Activated naive CD8-positive, alpha-beta T cell treated with anti-CD3 and anti-CD28 coated beads, Interleukin-2, amount 50 U/mL, for 16 hours (primary cell): ENCODE results near the gene ATXN1.
"Not testable (repeated sequence)": the region's sequence is repeated elsewhere in the genome, so short reads cannot be mapped to it uniquely, and the experiment has no call there.

ENCODE experiments used
- DNase-seq: peaks from one replicate; pipeline ENCODE4 v3.0.0-alpha.2; 2020; ENCODE audit warnings: low read depth, low spot score

The ATXN1 gene

GRCh38 chr6:16473908-16474771 lies 287.1 kb downstream of the ATXN1 start:
- no peak for DNase-seq

DNA sequence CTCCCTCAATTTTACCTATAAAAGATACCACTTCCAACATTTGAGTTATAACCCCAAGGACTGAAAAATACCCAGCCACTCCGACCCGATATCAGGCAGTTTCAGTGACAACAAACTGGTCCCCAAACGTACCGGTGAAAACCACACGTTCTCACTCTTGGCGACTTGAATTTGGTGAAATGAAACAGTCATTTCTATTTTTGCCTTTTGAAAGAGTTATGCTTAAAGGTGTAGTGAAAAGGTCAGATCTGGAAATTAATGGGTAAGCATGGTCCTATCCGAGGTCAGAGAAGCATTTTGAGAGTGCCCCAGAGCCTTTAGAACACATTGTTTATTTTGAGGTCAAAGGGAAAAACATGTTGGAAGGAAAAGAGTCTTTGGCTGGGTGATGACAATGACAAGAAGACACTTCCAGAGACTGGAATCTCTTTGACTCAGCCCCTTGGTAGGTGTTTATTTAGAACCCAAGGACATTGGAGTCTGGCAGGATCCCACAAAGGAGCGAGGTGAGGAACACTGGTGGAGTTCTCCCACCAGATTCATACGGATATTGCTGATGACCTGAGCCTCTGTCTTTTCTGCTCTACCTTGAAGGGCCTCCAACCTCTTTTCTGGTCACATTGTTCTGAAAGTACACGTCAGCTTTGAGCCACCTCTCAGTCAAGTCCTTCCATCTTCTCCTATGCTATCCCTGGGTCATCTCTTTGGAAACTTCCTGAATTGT lies 287.9 kb downstream of the ATXN1 start:
- DNase-seq, result no peak

DNA sequence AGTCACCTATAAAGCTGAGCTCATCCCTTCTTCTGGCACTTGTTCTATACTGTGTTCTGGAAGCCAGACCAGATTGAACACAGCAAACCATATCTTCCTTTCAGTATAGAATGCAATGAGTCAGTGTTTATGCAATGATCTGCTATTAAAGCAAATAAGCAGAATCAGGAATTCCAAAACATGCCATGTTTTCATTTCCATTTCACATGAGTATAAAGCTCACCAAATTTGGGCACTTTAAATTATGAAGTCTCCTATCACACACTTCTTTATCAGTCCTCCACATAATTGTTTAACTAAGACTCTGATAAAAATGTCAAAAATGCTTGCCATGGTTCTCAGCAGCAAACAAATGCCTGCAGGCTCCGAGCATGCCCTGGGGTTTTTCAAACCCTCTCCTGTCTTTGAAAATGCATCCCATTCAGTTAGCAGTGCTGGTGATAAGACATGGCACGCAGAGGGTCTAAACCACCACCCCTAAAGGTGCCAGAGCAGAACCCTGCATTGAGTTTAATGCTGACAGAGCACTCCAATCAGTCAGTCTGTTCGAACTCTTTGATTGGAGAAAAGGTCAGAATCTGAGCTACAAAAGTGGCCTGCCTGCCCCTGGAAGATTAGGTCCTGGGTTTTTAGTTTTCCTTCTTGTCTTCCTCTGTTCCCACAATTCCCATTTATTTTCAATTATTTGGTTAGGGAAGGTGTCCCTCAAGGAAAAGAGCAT lies 288.8 kb downstream of the ATXN1 start:
- DNase-seq, result no peak

GRCh38 chr6:16471910-16472297 lies 289.4 kb downstream of the ATXN1 start:
- no peak for DNase-seq

- DNase-seq, result no peak
Observed at GRCh38 chr6:16471222-16471909, 289.9 kb downstream of the ATXN1 start.

GRCh38 chr6:16470502-16471221 lies 290.6 kb downstream of the ATXN1 start:
- DNase-seq, result no peak

DNA sequence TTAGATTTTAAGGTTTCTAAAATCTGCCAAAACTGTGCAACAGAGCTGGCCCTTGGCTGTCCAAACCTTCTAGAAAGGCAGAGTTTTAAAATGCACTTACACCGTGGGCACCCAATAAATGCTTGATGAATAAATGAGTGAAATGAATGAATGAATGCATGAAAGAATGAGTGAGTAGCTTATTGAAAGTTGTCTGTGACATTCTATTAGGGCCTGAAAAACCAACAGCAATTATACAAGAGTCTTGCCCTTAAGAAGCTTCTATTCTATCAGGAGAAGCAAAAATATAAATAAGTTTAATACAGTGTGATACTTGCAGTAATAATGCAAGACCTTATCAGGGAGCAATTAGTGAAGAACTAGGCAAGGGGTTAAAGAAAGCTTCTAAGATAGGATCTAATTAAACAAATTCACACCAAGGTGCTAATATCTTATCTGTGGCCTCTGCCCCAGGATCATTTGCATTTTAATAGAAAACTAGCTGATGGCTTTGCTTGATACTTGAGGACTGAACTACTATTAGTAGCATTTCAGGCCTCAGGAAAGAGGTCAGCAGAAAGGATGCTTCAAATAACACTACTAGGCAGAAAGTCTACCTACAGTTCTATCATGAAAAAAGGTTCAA lies 292.2 kb downstream of the ATXN1 start:
- no peak for DNase-seq

- no peak for DNase-seq
Observed at GRCh38 chr6:16466800-16467553, 294.3 kb downstream of the ATXN1 start.

GRCh38 chr6:16464045-16464444 lies 297.2 kb downstream of the ATXN1 start:
- no peak for DNase-seq

- not testable (repeated sequence) for DNase-seq
Observed at GRCh38 chr6:16463246-16463645, 298.0 kb downstream of the ATXN1 start.

GRCh38 chr6:16461491-16461890 lies 299.8 kb downstream of the ATXN1 start:
- DNase-seq, result no peak

GRCh38 chr6:16459472-16459871 lies 301.8 kb downstream of the ATXN1 start:
- not testable (repeated sequence) for DNase-seq

GRCh38 chr6:16452348-16452747 lies 308.9 kb downstream of the ATXN1 start:
- no peak for DNase-seq

DNA sequence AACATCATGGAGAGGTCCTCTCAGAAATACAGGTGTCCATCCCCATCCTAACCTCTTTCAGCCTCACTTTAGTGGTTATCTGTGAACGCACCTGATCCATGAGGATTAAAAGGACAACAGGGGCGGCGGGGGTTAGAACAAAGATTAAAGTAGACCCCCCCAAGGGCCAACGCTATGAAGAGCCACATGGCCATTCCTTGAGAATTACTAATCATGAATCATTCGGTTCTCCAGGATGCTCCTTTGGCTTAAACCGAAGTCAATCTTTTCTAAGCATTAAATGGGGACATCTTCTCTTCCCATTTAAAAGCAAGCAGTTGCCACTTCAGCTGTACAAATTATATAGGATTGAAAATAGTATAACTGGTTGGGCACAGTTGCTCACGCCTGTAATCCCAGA lies 310.4 kb downstream of the ATXN1 start:
- no peak for DNase-seq

DNA sequence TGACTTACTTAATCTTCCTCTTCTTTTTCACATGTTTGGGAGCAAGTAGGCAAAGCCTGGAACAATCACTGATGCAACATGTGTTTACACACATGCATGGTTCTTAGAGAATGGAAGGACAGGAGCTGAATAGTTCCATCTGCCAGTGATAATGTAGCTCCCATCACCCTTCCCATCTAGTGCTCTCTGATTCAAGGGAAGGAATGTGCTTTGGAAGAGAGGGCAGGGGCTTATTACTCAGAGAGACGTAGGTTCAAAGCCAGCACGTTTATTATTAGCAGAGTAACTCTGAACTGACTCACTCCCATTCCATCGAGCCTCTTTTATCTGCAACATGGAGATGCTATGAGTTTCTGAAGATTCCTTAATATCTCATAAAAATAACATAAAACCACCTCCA lies 311.0 kb downstream of the ATXN1 start:
- DNase-seq, result no peak

- DNase-seq, result no peak
Observed at GRCh38 chr6:16446273-16446672, 315.0 kb downstream of the ATXN1 start.

GRCh38 chr6:16442031-16442430 lies 319.2 kb downstream of the ATXN1 start:
- DNase-seq, result no peak

DNA sequence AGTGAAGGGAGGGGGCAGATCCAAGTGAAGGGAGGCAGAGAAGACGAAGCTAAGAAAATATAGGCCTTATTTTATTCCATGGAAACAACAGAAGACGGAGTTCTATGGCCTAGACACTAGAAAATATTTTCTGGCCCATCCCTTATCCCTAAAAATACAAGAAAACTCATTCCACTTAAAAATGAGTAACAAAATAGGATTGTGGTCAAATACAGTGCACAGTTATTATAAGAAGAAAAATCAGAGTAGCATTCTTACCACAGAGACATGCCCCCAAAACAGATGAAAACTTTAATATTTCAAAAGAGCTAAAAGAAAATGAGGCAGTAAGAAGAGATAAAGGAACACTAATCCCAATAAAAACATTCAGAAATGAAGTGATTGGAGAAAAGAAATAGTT lies 320.0 kb downstream of the ATXN1 start:
- no peak for DNase-seq

- DNase-seq, result no peak
Observed at GRCh38 chr6:16440636-16441212, 320.5 kb downstream of the ATXN1 start.
